Panc1 (cell line): ENCODE measurements around the gene SLC35F1. TPM values are rescaled to one million over a fixed set of nuclear protein-coding genes. Genes with fewer than 3 reads are reported as not detected.

Experiments
- ATAC-seq: fragments of 200-7000 bp; cut with Tn5 transposase; 2 replicates; pipeline ENCODE4 v1.9.1; 2020; ENCODE audit warnings: mild to moderate bottlenecking, moderate library complexity
- BruUV-seq: library from RNA; stranded (reverse); fragments of 400-500 nt; replicated peaks from 2 replicates; lab custom pipeline; 2021; lab: Mats Ljungman, UMichigan
- CTCF ChIA-PET: fragments of 300-600 bp; sonication (Branson Sonifier 250); formaldehyde crosslinking; loops from one replicate; lab custom pipeline; 2022; ENCODE audit warnings: antibody characterized with exemption; lab: Charles Lee
- POLR2A ChIA-PET: fragments of 300-600 bp; sonication (Branson Sonifier 250); formaldehyde crosslinking; loops from one replicate; lab custom pipeline; 2022; ENCODE audit warnings: antibody characterized with exemption; lab: Charles Lee
- DNase-seq: peaks from one replicate; pipeline ENCODE4 v3.0.0-alpha.2; 2010; ENCODE audit warnings: low read depth, low spot score
- H3K27ac ChIP-seq: 2 replicates; pipeline ENCODE4 v1.5.1; 2011; ENCODE audit warnings: mild to moderate bottlenecking, low read length, inconsistent platforms
- H3K27me3 ChIP-seq: fragments of 200-500 bp; sonication (Bioruptor generic); 2 replicates; pipeline ENCODE4 v1.6.0; 2014; ENCODE audit warnings: low read length, inconsistent platforms; ENCODE audit not compliant: control insufficient read depth, insufficient read depth
- H3K36me3 ChIP-seq: fragments of 200-500 bp; sonication (Bioruptor generic); 2 replicates; pipeline ENCODE4 v1.5.1; 2014; ENCODE audit warnings: inconsistent platforms, mild to moderate bottlenecking, low read length, moderate library complexity; ENCODE audit not compliant: control insufficient read depth, insufficient read depth
- H3K4me1 ChIP-seq: 2 replicates; pipeline ENCODE4 v1.5.1; 2011; ENCODE audit warnings: inconsistent platforms, mild to moderate bottlenecking, low read length, moderate library complexity; ENCODE audit not compliant: control insufficient read depth, insufficient read depth
- H3K4me3 ChIP-seq, 2 experiments: 2 replicates each; pipeline ENCODE4 v1.5.1; 2011 to 2012; ENCODE audit warnings: low read depth in 2 of 2, low read length in 2 of 2, mild to moderate bottlenecking in 2 of 2, inconsistent platforms in 1 of 2, moderate library complexity in 1 of 2
- H3K9me3 ChIP-seq: fragments of 200-500 bp; sonication (Bioruptor generic); 2 replicates; pipeline ENCODE4 v1.5.1; 2014; ENCODE audit warnings: low read depth, mild to moderate bottlenecking, inconsistent platforms, low read length, moderate library complexity; ENCODE audit not compliant: control insufficient read depth, insufficient read depth
- POLR2AphosphoS5 ChIP-seq: IDR thresholded peaks from 2 replicates; pipeline ENCODE4 v1.6.1; 2012; ENCODE audit warnings: mild to moderate bottlenecking, low read depth, low read length, moderate library complexity
- SIN3A ChIP-seq: IDR thresholded peaks from 2 replicates; pipeline ENCODE4 v1.6.1; 2012; ENCODE audit warnings: low read depth, mild to moderate bottlenecking, low read length, moderate library complexity, borderline replicate concordance; ENCODE audit not compliant: insufficient read depth
- TCF7L2 ChIP-seq: IDR thresholded peaks from 2 replicates; pipeline ENCODE4 v1.6.1; 2011; ENCODE audit warnings: mild to moderate bottlenecking, low read depth, low read length, inconsistent platforms
- in situ Hi-C: cut with HindIII; loops from 2 replicates; pipeline ENCODE4 v1.10.0; 2016; ENCODE audit warnings: low sequenced_read_pairs, low pct_unique_long_range_greater_than_20kb
- intact Hi-C: fragments of 100-400 bp; cut with micrococcal nuclease; formaldehyde crosslinking; loops from one replicate; pipeline ENCODE4 v1.10.0; 2022; ENCODE audit not compliant: unreplicated experiment
- total RNA-seq: library from RNA; stranded (reverse); gene quantifications from one replicate; pipeline ENCODE4 v1.2.1, GENCODE V29; 2021; ENCODE audit not compliant: unreplicated experiment
- TF ChIP-seq, protein P1 (sequence below): fragments of 450-650 bp; IDR thresholded peaks from 2 replicates; pipeline ENCODE4 v1.5.1; 2017; ENCODE audit warnings: mild to moderate bottlenecking
- TF ChIP-seq, protein P2 (sequence below), 2 experiments: IDR thresholded peaks; 2 replicates each; pipeline ENCODE4 v1.6.1; 2011 to 2012; ENCODE audit warnings: low read depth in 2 of 2, control low read depth in 1 of 2, low read length in 1 of 2, mild to moderate bottlenecking in 1 of 2, moderate library complexity in 1 of 2; ENCODE audit not compliant: insufficient read depth in 1 of 2

Gene SLC35F1
- total RNA-seq, 1 experiment from 2014 or later: not detected

DNA sequence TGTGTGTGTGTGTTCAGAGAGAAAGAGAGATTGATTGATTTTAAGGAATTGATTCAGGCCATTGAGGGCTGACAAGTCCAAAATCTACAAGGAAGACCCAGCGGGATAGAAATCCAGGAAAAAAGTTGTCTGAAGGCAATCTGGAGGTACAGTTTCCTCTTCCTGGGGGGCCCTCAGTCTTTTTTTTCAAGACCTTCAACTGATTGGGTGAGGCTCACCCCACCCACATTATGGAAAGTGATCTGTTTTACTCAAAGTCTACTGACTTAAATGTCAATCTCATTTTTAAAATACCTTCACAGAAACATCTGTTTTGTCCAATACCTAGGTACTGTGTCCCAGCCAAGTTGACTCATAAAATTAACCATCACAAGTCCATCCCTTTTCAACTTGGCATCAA lies 398.0 kb downstream of the SLC35F1 start:
- POLR2A ChIA-PET: no interaction called here
- BruUV-seq: no TSS peak

DNA sequence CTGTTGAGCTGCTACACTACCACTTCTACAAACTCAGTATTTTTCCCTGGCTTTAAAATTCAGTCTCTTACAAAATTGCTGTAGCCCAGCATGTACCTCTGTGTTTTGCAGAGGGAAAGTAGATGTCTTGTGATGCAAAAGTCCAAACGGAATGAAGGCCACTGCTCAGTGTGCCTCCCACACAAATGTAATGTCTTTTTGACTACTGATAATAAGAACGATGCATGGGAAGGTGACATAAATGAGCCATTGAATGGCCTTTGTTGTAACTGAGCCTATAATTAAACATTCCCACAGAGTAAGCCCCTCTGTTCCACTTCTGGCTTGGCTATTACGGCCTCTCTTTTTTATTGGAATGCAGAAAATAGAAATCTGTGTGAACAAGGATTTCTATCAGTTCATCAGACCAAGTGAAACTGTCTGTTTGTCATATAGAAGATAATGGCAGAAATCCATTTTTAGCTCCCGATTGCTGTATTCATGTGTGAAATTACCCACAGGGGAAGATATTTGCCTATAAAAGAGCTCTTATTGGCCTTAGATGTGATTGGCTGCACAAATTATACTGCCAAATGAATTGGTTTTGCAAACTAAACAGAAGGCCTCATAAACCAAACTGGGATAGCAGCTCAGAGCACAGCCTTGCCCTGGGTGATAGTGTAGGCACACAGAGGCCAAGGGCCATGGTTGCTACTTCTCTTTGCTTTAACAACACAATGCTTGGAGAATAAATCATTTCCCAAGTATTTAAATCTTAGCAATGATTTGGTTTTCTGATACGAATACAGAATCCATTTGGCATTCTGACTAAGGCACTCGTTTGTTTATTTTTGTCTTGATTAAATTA lies 399.6 kb downstream of the SLC35F1 start:
- TF ChIP-seq POLR2AphosphoS5: no peak
- TF ChIP-seq, protein P1, sequence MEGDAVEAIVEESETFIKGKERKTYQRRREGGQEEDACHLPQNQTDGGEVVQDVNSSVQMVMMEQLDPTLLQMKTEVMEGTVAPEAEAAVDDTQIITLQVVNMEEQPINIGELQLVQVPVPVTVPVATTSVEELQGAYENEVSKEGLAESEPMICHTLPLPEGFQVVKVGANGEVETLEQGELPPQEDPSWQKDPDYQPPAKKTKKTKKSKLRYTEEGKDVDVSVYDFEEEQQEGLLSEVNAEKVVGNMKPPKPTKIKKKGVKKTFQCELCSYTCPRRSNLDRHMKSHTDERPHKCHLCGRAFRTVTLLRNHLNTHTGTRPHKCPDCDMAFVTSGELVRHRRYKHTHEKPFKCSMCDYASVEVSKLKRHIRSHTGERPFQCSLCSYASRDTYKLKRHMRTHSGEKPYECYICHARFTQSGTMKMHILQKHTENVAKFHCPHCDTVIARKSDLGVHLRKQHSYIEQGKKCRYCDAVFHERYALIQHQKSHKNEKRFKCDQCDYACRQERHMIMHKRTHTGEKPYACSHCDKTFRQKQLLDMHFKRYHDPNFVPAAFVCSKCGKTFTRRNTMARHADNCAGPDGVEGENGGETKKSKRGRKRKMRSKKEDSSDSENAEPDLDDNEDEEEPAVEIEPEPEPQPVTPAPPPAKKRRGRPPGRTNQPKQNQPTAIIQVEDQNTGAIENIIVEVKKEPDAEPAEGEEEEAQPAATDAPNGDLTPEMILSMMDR: no peak
- no peak for TF ChIP-seq SIN3A
- TF ChIP-seq, protein P2, sequence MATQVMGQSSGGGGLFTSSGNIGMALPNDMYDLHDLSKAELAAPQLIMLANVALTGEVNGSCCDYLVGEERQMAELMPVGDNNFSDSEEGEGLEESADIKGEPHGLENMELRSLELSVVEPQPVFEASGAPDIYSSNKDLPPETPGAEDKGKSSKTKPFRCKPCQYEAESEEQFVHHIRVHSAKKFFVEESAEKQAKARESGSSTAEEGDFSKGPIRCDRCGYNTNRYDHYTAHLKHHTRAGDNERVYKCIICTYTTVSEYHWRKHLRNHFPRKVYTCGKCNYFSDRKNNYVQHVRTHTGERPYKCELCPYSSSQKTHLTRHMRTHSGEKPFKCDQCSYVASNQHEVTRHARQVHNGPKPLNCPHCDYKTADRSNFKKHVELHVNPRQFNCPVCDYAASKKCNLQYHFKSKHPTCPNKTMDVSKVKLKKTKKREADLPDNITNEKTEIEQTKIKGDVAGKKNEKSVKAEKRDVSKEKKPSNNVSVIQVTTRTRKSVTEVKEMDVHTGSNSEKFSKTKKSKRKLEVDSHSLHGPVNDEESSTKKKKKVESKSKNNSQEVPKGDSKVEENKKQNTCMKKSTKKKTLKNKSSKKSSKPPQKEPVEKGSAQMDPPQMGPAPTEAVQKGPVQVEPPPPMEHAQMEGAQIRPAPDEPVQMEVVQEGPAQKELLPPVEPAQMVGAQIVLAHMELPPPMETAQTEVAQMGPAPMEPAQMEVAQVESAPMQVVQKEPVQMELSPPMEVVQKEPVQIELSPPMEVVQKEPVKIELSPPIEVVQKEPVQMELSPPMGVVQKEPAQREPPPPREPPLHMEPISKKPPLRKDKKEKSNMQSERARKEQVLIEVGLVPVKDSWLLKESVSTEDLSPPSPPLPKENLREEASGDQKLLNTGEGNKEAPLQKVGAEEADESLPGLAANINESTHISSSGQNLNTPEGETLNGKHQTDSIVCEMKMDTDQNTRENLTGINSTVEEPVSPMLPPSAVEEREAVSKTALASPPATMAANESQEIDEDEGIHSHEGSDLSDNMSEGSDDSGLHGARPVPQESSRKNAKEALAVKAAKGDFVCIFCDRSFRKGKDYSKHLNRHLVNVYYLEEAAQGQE (IDR thresholded peaks at IDR 0.05; ENCODE audit: insufficient read depth in 1 of 2, low read depth in 2 of 2, low read length in 1 of 2): no peak
- TF ChIP-seq TCF7L2: no peak
- ChIA-PET CTCF (no interaction called here), POLR2A (no interaction called here)
- DNase-seq (no peak), ATAC-seq (no peak)
- Histone ChIP-seq H3K27me3 (no peaks in the 10 kb centered on the region), H3K4me3 (no peak overlapping the region), H3K27ac (no peak overlapping the region), H3K9me3 (no peaks in the 10 kb centered on the region), H3K4me1 (no peaks in the 10 kb centered on the region), H3K36me3 (no peaks in the 10 kb centered on the region)
- BruUV-seq: no TSS peak
- in situ Hi-C loops (no loop called here), intact Hi-C loops (no loop called here)

More for the DNA sequence above, 398.0 kb downstream of the SLC35F1 start:
- no peaks in the 10 kb centered on the region for H3K27me3 ChIP-seq
- CTCF ChIA-PET: no interaction called here
- H3K9me3 ChIP-seq: no peaks in the 10 kb centered on the region
- H3K27ac ChIP-seq: no peak overlapping the region
- no peak overlapping the region for H3K4me3 ChIP-seq
- TF ChIP-seq POLR2AphosphoS5 (no peak), SIN3A (no peak), TCF7L2 (no peak)
- TF ChIP-seq, protein P1: no peak
- TF ChIP-seq, protein P2 (IDR thresholded peaks at IDR 0.05; ENCODE audit: insufficient read depth in 1 of 2, low read depth in 2 of 2, low read length in 1 of 2): no peak
- in situ Hi-C loops (no loop called here), intact Hi-C loops (no loop called here)
- H3K4me1 ChIP-seq: no peaks in the 10 kb centered on the region
- ATAC-seq (no peak), DNase-seq (no peak)
- H3K36me3 ChIP-seq: no peaks in the 10 kb centered on the region
